Endothelial cell of umbilical vein (primary cell): ENCODE measurements around the gene PACSIN2. TPM values are rescaled to one million over a fixed set of nuclear protein-coding genes. Genes with fewer than 3 reads are reported as not detected.

Experiments used
- BruUV-seq: library from RNA; stranded (reverse); fragments of 400-500 nt; replicated peaks from 2 replicates; lab custom pipeline; 2021; lab: Mats Ljungman, UMichigan
- CTCF ChIA-PET: fragments of 300-600, 350-600 bp; sonication (Branson Sonifier 250); formaldehyde crosslinking; loops from one replicate; lab custom pipeline; 2021; ENCODE audit warnings: antibody characterized with exemption, inconsistent platforms; lab: Charles Lee
- POLR2A ChIA-PET: fragments of 300-600, 350-600 bp; sonication (Branson Sonifier 250); formaldehyde crosslinking; loops from one replicate; lab custom pipeline; 2021; ENCODE audit warnings: antibody characterized with exemption, inconsistent platforms; lab: Charles Lee
- DNase-seq: peaks from one replicate; pipeline ENCODE4 v3.0.0-alpha.2; 2011; ENCODE audit warnings: low read depth, low spot score
- FAIRE-seq: peaks from 2 replicates; lab custom pipeline; 2011; peaks lifted over from hg19 to GRCh38; lab: Jason Lieb, UNC
- H2AFZ ChIP-seq: 2 replicates; pipeline ENCODE4 v1.6.0; 2012; ENCODE audit warnings: low read depth, low read length, control low read depth, inconsistent platforms
- H3K27ac ChIP-seq: 2 replicates; pipeline ENCODE4 v1.5.1; 2011; ENCODE audit warnings: low read depth, mild to moderate bottlenecking, control low read depth, low read length, moderate library complexity; ENCODE audit not compliant: insufficient read depth
- H3K27me3 ChIP-seq, 2 experiments: 2 replicates each; pipeline versions ENCODE4 v1.6.0 to v1.6.1; 2011; ENCODE audit warnings: low read length in 2 of 2, mixed read lengths in 1 of 2; ENCODE audit not compliant: control insufficient read depth in 2 of 2, insufficient read depth in 2 of 2
- H3K36me3 ChIP-seq, 2 experiments: 2 replicates in 1 of 2; 3 replicates in 1 of 2; pipeline ENCODE4 v1.5.1; 2011; ENCODE audit warnings: low read length in 2 of 2, mild to moderate bottlenecking in 1 of 2, moderate library complexity in 1 of 2; ENCODE audit not compliant: control insufficient read depth in 2 of 2, insufficient read depth in 2 of 2; ENCODE audit errors: extremely low read depth in 1 of 2
- H3K4me1 ChIP-seq: 3 replicates; pipeline ENCODE4 v1.5.1; 2011; ENCODE audit warnings: mild to moderate bottlenecking, low read length; ENCODE audit not compliant: control insufficient read depth, insufficient read depth; ENCODE audit errors: extremely low read depth
- H3K4me2 ChIP-seq: 2 replicates; pipeline ENCODE4 v1.6.1; 2011; ENCODE audit warnings: low read length, control low read depth, mixed read lengths; ENCODE audit not compliant: insufficient read depth
- H3K4me3 ChIP-seq, 3 experiments: fragments of 200-600 bp in 1 of 3; sonication (generic), shearing (Covaris generic) in 1 of 3; replicated peaks in 1 of 3; 2 replicates each; pipeline ENCODE4 v1.5.1; 2011 to 2016; ENCODE audit warnings: control low read depth in 3 of 3, low read length in 3 of 3, mild to moderate bottlenecking in 2 of 3, inconsistent platforms in 1 of 3, low read depth in 1 of 3, moderate library complexity in 1 of 3; ENCODE audit not compliant: insufficient read depth in 1 of 3
- H3K79me2 ChIP-seq: 2 replicates; pipeline ENCODE4 v1.6.0; 2012; ENCODE audit warnings: low read length, inconsistent platforms; ENCODE audit not compliant: control insufficient read depth, insufficient read depth
- H3K9ac ChIP-seq: replicated peaks from 2 replicates; pipeline ENCODE3; 2011; ENCODE audit warnings: low read length, control low read depth; ENCODE audit not compliant: insufficient read depth; ENCODE audit errors: extremely low read depth
- H3K9me1 ChIP-seq: replicated peaks from 3 replicates; pipeline ENCODE4 v1.6.0; 2011; ENCODE audit warnings: mild to moderate bottlenecking, low read length; ENCODE audit not compliant: control insufficient read depth, insufficient read depth; ENCODE audit errors: extremely low read depth
- H3K9me3 ChIP-seq: replicated peaks from 2 replicates; pipeline ENCODE4 v1.5.1; 2012; ENCODE audit warnings: low read length, inconsistent platforms; ENCODE audit not compliant: control insufficient read depth, insufficient read depth
- H4K20me1 ChIP-seq: replicated peaks from 2 replicates; pipeline ENCODE3; 2011; ENCODE audit warnings: mild to moderate bottlenecking, low read length; ENCODE audit not compliant: control insufficient read depth, insufficient read depth; ENCODE audit errors: extremely low read depth
- CTCF ChIP-seq, 2 donors: IDR thresholded peaks; 1 replicate in 1 of 2; 2 replicates in 1 of 2; pipeline ENCODE4 v1.5.1; 2011; ENCODE audit warnings: low read length in 2 of 2, mild to moderate bottlenecking in 2 of 2, moderate library complexity in 2 of 2, control low read depth in 1 of 2, inconsistent platforms in 1 of 2, low read depth in 1 of 2; ENCODE audit not compliant: insufficient read depth in 1 of 2; ENCODE audit errors: extremely low read depth in 1 of 2
- EZH2 ChIP-seq: IDR thresholded peaks from 2 replicates; pipeline ENCODE4 v1.6.1; 2012; ENCODE audit warnings: borderline replicate concordance, low read depth, mild to moderate bottlenecking, moderate library complexity, low read length, inconsistent platforms; ENCODE audit not compliant: severe bottlenecking
- FOS ChIP-seq: IDR thresholded peaks from 2 replicates; pipeline ENCODE4 v1.6.1; 2011; ENCODE audit warnings: mild to moderate bottlenecking, low read length, moderate library complexity, borderline replicate concordance; ENCODE audit not compliant: insufficient read depth
- GATA2 ChIP-seq: IDR thresholded peaks from 2 replicates; pipeline ENCODE4 v1.7.0; 2011; ENCODE audit warnings: low read depth, mild to moderate bottlenecking, moderate library complexity, mixed read lengths, low read length; ENCODE audit not compliant: insufficient read length, insufficient read depth
- JUN ChIP-seq: IDR thresholded peaks from 2 replicates; pipeline ENCODE4 v1.6.1; 2011; ENCODE audit warnings: borderline replicate concordance, low read depth; ENCODE audit not compliant: insufficient read length, insufficient read depth
- MAX ChIP-seq: IDR thresholded peaks from 2 replicates; pipeline ENCODE4 v1.6.1; 2011; ENCODE audit not compliant: insufficient read depth, insufficient read length
- MYC ChIP-seq: IDR thresholded peaks from one replicate; pipeline ENCODE4 v1.6.1; 2011; ENCODE audit warnings: mild to moderate bottlenecking, low read depth, low read length
- POLR2A ChIP-seq: IDR thresholded peaks from 2 replicates; pipeline ENCODE4 v1.6.1; 2012; ENCODE audit warnings: low read depth, mild to moderate bottlenecking, control low read depth, low read length
- POLR2AphosphoS5 ChIP-seq: IDR thresholded peaks from 2 replicates; pipeline ENCODE4 v1.6.1; 2012; ENCODE audit warnings: low read depth, mild to moderate bottlenecking, control low read depth, low read length, moderate library complexity; ENCODE audit not compliant: insufficient read depth
- dilution Hi-C: fragments of 300-500 bp; cut with MboI; formaldehyde crosslinking; loops from one replicate; pipeline ENCODE4 v1.15.0; 2019; ENCODE audit warnings: low sequenced_read_pairs; ENCODE audit not compliant: extremely low pct_ligation_motif_present
- intact Hi-C: fragments of 100-400 bp; cut with micrococcal nuclease; formaldehyde crosslinking; loops from one replicate; pipeline ENCODE4 v1.10.0; 2022
- polyA plus RNA-seq, 4 experiments: library from polyadenylated mRNA; depleted of rRNA in 3 of 4; stranded (reverse) in 3 of 4; unstranded in 1 of 4; fragments of >200 nt; gene quantifications; 2 replicates each; pipeline versions ENCODE4 v1.2.1 to v1.2.3, GENCODE V29; 2011 to 2012; ENCODE audit warnings: missing spikeins in 1 of 4
- total RNA-seq: library from RNA; stranded (reverse); gene quantifications from 2 replicates; pipeline ENCODE4 v1.2.3, GENCODE V29; 2021

Gene PACSIN2
- total and polyA plus RNA-seq, 2 donors (not counting 3 experiments of a cell fraction or from before 2014, with no cell fraction given) = 46.2 to 64.5 TPM

- no peak overlapping the region for H3K4me2 ChIP-seq
- H3K27ac ChIP-seq = no peak overlapping the region
- CTCF ChIA-PET = interaction anchor here (0.8 to 2.2 kb wide), 3 partner anchors 10 to 221 kb away, joined by 3 to 7 read pairs (median 3); no protein-coding TSS in a partner anchor
- no TSS peak for BruUV-seq
- H4K20me1 ChIP-seq = no peaks in the 10 kb centered on the region
- no peaks in the 10 kb centered on the region for H3K27me3 ChIP-seq
- FAIRE-seq (no peak), DNase-seq (no peak)
- peaks cover 6 to 7% of the 10 kb centered on the region in 2 experiments for H3K36me3 ChIP-seq
- H3K4me1 ChIP-seq = peaks cover 22% of the 10 kb centered on the region
- TF ChIP-seq FOS = no peak
- no peak for TF ChIP-seq JUN
- TF ChIP-seq CTCF (IDR thresholded peaks at IDR 0.05; ENCODE audit: extremely low read depth in 1 of 2, insufficient read depth in 1 of 2, low read depth in 1 of 2, low read length in 2 of 2) = no peak
- TF ChIP-seq EZH2 = no peak
- TF ChIP-seq POLR2AphosphoS5 = no peak
- no peak for TF ChIP-seq GATA2
- no peak for TF ChIP-seq MAX
- no peak for TF ChIP-seq MYC
- TF ChIP-seq POLR2A = no peak
- POLR2A ChIA-PET = interaction anchor here (0.7 to 2.0 kb wide), 2 partner anchors 13 to 18 kb away, joined by 3 to 5 read pairs; no protein-coding TSS in a partner anchor
- H3K9me1 ChIP-seq = no peaks in the 10 kb centered on the region
- no peaks in the 10 kb centered on the region for H3K79me2 ChIP-seq
- H3K4me3 ChIP-seq = no peak overlapping the region
- dilution Hi-C loops = no loop called here
- no peak overlapping the region for H2AFZ ChIP-seq
- intact Hi-C loops = no loop called here
- H3K9ac ChIP-seq = no peak overlapping the region
- no peaks in the 10 kb centered on the region for H3K9me3 ChIP-seq
Measured at GRCh38 chr22:42842658-42843370, 172.1 kb downstream of the PACSIN2 start.
